ENCODE results near the gene SH3BP4. TPM values are rescaled to one million over a fixed set of nuclear protein-coding genes. Genes with fewer than 3 reads are reported as not detected.

Gene SH3BP4
- polyA plus RNA-seq, 4 donors = 27.7 to 43.6 (median 39.7) TPM

- DNase-seq (ENCODE audit: low read depth in 4 of 4, low spot score in 3 of 4) = no peak
Observed at GRCh38 chr2:234939996-234940395, 11.8 kb upstream of the SH3BP4 start.

GRCh38 chr2:234940527-234940926 is 11.3 kb upstream of the SH3BP4 start:
- DNase-seq (ENCODE audit: low read depth in 4 of 4, low spot score in 3 of 4) = no peak

GRCh38 chr2:234945339-234945873 is 6.4 kb upstream of the SH3BP4 start:
- no peak for DNase-seq (ENCODE audit: low read depth in 4 of 4, low spot score in 3 of 4)

DNA sequence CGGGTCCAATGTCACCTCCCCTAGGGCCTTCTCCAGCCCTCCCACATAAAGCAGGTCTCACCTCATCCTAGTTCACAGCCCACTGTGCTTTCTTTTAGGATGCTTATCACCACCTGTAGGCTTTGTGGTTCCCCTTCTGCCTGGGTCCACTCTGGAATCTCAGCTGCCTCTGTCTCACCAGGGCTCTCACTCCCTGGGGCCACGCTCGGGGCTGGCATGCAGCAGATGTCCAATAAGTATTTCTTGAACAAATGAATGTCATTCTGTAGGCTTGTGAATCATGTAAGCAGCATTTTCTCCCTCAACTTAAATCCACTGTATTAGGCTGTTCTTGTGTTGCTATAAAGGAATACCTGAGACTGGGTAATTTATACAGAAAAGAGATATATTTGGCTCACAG is 4.3 kb upstream of the SH3BP4 start:
- no peak for DNase-seq (ENCODE audit: low read depth in 4 of 4, low spot score in 3 of 4)

GRCh38 chr2:234949762-234950434 is 1.9 kb upstream of the SH3BP4 start:
- no peak for DNase-seq (ENCODE audit: low read depth in 4 of 4, low spot score in 3 of 4)

DNA sequence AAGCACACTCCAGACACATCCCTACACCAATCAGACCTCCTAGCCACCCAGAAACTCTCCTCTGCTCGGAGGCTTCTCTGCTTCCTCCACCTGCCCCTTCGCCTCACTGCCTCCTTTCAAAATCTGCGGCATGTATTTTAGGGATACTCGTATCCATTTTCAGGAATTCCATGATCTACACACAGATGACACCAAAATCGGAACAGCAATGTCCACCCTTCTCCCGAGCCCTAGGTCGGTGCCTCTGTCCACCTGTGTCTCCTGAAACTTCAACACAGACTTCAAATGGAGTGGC is 1.4 kb upstream of the SH3BP4 start:
- no peak for DNase-seq (ENCODE audit: low read depth in 4 of 4, low spot score in 3 of 4)

- DNase-seq (ENCODE audit: low read depth in 4 of 4, low spot score in 3 of 4) = no peak
Observed at GRCh38 chr2:234950730-234951663, 820 bp upstream of the SH3BP4 start.

DNA sequence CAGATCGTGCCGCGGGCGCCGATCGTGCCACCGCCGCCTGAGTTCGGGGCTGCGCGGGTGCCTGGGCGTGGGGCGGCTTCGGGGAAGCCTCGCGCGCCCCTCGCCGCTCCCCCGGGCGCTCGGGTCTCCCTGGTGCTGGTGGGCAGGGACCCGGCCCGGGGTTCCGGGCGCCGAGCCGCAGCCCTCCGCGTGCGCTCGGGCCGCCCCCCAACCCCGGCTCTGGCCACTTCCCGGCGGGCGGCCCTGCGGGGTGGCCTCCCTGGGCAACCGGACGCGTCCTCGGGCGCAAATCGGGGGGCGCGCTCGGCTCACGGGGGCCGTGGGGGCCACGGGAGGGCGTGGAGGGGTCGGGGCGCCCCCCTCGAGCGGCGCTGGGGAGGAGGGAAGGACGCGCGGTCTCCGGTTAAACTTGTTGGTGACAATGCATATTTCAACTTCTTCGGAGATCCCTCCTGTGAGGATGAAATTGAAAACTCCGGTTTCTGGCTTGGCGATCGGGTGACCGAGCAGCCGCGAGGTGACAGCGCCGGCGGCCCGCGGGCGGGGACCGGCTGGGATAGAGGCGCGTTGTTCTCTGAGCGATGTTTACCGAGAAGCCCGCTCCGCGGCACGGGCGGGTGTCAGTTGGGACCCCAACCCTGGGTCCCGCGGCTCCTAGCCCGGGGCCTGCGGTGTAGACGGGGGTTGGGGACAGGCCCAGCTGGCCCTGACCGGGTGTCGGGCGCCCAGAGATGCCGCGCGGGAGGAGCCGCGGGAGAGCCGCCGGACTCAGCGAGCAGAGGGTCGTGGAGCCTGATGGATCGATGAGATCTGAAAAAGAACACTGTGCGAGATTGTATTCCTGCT is 676 bp downstream of the SH3BP4 start:
- no peak for DNase-seq (ENCODE audit: low read depth in 4 of 4, low spot score in 3 of 4)

GRCh38 chr2:234953116-234954031 is 1.6 kb downstream of the SH3BP4 start:
- DNase-seq (ENCODE audit: low read depth in 4 of 4, low spot score in 3 of 4) = no peak

DNA sequence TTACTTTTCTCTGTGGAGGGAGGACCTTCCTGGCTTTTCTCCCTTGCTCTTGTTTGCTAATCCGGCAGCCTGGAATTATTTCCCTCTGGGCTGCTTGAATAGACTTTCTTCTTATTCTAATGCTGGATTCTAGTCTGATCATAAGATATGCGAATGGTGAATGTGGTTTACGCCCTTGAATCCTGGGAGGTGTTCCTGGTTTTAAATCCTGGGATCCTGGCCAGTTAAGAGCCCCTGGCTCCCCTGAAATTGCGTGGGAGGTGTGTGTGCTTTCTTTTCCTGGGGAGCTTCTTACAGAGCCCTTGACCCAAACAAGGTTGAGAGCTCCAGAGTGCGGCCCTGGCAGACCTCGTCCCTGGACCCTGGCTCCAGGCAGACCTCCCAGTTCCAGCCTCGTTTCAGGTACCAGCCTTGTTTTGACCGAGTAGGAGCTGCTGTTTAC is 2.8 kb downstream of the SH3BP4 start:
- DNase-seq (ENCODE audit: low read depth in 4 of 4, low spot score in 3 of 4) = no peak

GRCh38 chr2:234955091-234955591 is 3.3 kb downstream of the SH3BP4 start:
- no peak for DNase-seq (ENCODE audit: low read depth in 4 of 4, low spot score in 3 of 4)

GRCh38 chr2:234955971-234956509 is 4.2 kb downstream of the SH3BP4 start:
- DNase-seq (ENCODE audit: low read depth in 4 of 4, low spot score in 3 of 4) = no peak

DNA sequence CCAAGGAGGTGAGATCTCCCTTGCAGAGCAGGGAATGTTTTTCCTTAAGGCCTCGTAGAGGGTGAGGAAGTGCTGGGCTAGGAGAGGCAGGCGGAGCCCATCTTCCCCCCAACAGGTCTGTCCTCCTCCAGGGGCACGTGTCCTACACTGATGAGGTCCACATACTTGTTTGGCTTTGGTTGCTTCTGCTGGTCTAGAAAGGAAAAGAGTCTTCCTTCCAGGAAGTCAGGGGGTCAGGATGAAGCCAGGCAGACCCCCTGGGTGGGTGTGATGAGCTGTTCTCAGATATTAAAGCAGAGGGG is 6.0 kb downstream of the SH3BP4 start:
- DNase-seq (ENCODE audit: low read depth in 4 of 4, low spot score in 3 of 4) = no peak

- no peak for DNase-seq (ENCODE audit: low read depth in 4 of 4, low spot score in 3 of 4)
Observed at GRCh38 chr2:234958311-234958710, 6.5 kb downstream of the SH3BP4 start.

DNA sequence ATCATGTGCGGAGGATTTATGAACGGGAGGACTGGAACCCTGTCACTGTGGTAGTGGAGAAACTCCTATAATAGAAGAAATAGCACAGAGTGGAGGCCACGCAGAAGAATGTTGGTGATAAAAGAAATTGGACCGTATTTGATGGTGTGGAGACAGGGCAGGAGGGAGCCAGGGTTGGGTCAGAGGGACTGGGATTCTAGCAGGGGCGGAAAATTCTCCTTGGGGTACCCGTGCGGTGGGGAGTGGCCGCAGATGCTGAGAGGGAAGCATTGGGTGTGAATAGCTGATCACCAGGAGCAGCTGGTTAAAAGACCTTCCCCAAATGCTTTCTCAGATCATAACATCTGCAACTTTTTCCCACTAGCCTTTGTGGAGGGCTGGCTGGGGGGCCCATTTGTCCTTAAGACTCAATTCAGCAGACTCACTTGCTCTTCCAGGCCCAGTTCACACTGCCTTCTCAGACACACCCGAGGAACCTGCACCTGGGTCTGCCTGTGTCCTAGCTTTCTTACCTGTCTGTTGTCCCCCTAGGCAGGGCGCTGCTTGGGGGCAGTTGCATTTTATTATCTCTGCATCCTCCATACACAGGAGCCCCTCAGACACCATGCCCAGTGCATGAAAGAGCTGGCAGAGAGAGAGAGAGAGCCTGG is 7.1 kb downstream of the SH3BP4 start:
- no peak for DNase-seq (ENCODE audit: low read depth in 4 of 4, low spot score in 3 of 4)

GRCh38 chr2:234960175-234961088 is 8.6 kb downstream of the SH3BP4 start:
- no peak for DNase-seq (ENCODE audit: low read depth in 4 of 4, low spot score in 3 of 4)

GRCh38 chr2:234961784-234962183 is 10.0 kb downstream of the SH3BP4 start:
- no peak for DNase-seq (ENCODE audit: low read depth in 4 of 4, low spot score in 3 of 4)
